Measurements from ENCODE around the gene SELENOM. TPM values are rescaled to one million over a fixed set of nuclear protein-coding genes. Genes with fewer than 3 reads are reported as not detected.
A peak's percentile ranks its signal among the peaks of the same experiment; 100 is the strongest.

SELENOM gene
- total and polyA plus RNA-seq, 2 of the 8 experiments (the other 6 are each of a cell fraction or from before 2014, with no cell fraction given): 22.7 to 40.0 TPM

- Histone ChIP-seq H3K23me2 (ENCODE audit: low read depth, low read length) (no peaks in the 10 kb centered on the region; the same call in 1 of the 2 replicates), H2BK120ac (replicated peaks; ENCODE audit: low read depth, low read length) (no peak overlapping the region), H3K4me1 (replicated peaks in 1 of 4; ENCODE audit: control insufficient read depth in 3 of 4, insufficient read depth in 4 of 4, low read length in 3 of 4) (peaks cover 0 to 29% (median 12%) of the 10 kb centered on the region in 4 experiments; a peak in 6 of 7 replicates), H3K36me3 (ENCODE audit: control insufficient read depth in 2 of 4, insufficient read depth in 4 of 4, low read length in 3 of 4) (no peaks in the 10 kb centered on the region), H3K14ac (ENCODE audit: insufficient read length) (no peak overlapping the region), H2BK20ac (ENCODE audit: low read length) (no peak overlapping the region), H2BK5ac (ENCODE audit: low read depth, low read length) (no peak overlapping the region), H2AK5ac (ENCODE audit: low read depth, low read length) (no peak overlapping the region), H3K79me1 (ENCODE audit: low read depth, low read length) (no peaks in the 10 kb centered on the region), H3K27ac (ENCODE audit: low read depth, low read length) (no peak overlapping the region), H4K91ac (replicated peaks; ENCODE audit: insufficient read length, low read length) (no peak overlapping the region), H3K9me3 (ENCODE audit: insufficient read depth in 2 of 2, low read depth in 1 of 2, low read length in 1 of 2) (no peaks in the 10 kb centered on the region), H4K5ac (ENCODE audit: insufficient read length, low read depth, low read length) (no peak overlapping the region), H4K8ac (ENCODE audit: extremely low read depth, insufficient read depth, low read length) (no peak overlapping the region; the same call in 1 of the 2 replicates), H3K9ac (replicated peaks in 1 of 4; ENCODE audit: extremely low read depth in 1 of 4, low read depth in 3 of 4, low read length in 3 of 4) (no peak overlapping the region), H3K18ac (ENCODE audit: extremely low read depth, low read length) (no peak overlapping the region), H3K4ac (replicated peaks; ENCODE audit: insufficient read length, low read depth, low read length) (no peak overlapping the region), H3K4me2 (ENCODE audit: insufficient read depth in 1 of 2, low read depth in 2 of 2, low read length in 2 of 2) (no peak overlapping the region), H2BK15ac (ENCODE audit: low read length) (no peak overlapping the region), H3K4me3 (ENCODE audit: extremely low read depth in 1 of 4, insufficient read depth in 2 of 4, low read depth in 3 of 4, low read length in 4 of 4) (no peak overlapping the region), H3K23ac (ENCODE audit: insufficient read length) (no peak overlapping the region), H4K20me1 (replicated peaks in 1 of 2; ENCODE audit: control insufficient read depth in 1 of 2, insufficient read depth in 2 of 2, low read length in 2 of 2) (no peaks in the 10 kb centered on the region), H3K56ac (replicated peaks; ENCODE audit: insufficient read length, low read depth, low read length) (no peak overlapping the region), H2BK12ac (ENCODE audit: low read depth, low read length) (0 out of 2 replicates have a peak overlapping the region, but pooled peaks have one; percentile 5), H3K27me3 (replicated peaks in 1 of 4; ENCODE audit: control insufficient read depth in 3 of 4, extremely low read depth in 1 of 4, insufficient read depth in 3 of 4, low read length in 3 of 4) (no peaks in the 10 kb centered on the region), H3K79me2 (ENCODE audit: control insufficient read depth in 1 of 2, insufficient read depth in 2 of 2, low read length in 2 of 2) (no peaks in the 10 kb centered on the region), H2AFZ (ENCODE audit: low read length) (no peak overlapping the region)
- DNase-seq (ENCODE audit: low read depth in 1 of 2, low spot score in 2 of 2) (no peak), FAIRE-seq (no peak)
- ChIA-PET CTCF (ENCODE audit: partially characterized antibody) (interaction anchor here (0.6 to 1.6 kb wide), 8 partner anchors 13 to 146 kb away, joined by 3 to 8 read pairs (median 4); partner anchors contain the start of gene PLA2G3), POLR2A (ENCODE audit: partially characterized antibody) (interaction anchor here (1.1 to 1.4 kb wide), 4 partner anchors 11 to 23 kb away, joined by 3 to 8 read pairs (median 4); partner anchors contain the start of gene PLA2G3)
- TF ChIP-seq KDM4A (IDR thresholded peaks at IDR 0.05; ENCODE audit: low read depth, low read length, severe bottlenecking): no peak
- TF ChIP-seq CEBPB (IDR thresholded peaks at IDR 0.05; ENCODE audit: low read depth, low read length): no peak
- TF ChIP-seq ATF2 (IDR thresholded peaks at IDR 0.05; ENCODE audit: low read length): no peak
- no peak for TF ChIP-seq BCL11A (IDR thresholded peaks at IDR 0.05; ENCODE audit: low read depth in 2 of 2, low read length in 2 of 2)
- no peak for TF ChIP-seq E2F6 (IDR thresholded peaks at IDR 0.05)
- no peak for TF ChIP-seq RXRA (IDR thresholded peaks at IDR 0.05; ENCODE audit: insufficient read depth, low read depth, low read length)
- 86% methylated on average over 14 of the region's 14 CpGs; no CpG with 5 or more reads in 1 of the 2 experiments for WGBS, 2 experiments (ENCODE audit: extremely low coverage in 1 of 2, insufficient coverage in 1 of 2, insufficient read length in 1 of 2, insufficient replicate concordance in 2 of 2, low coverage in 1 of 2, low lambda C conversion rate in 2 of 2, missing lambda C conversion rate in 1 of 2)
Observed at GRCh38 chr22:31124811-31125465, 17.6 kb upstream of the SELENOM start.
